HG03558 (cell line): ENCODE measurements around the gene KRI1.
"Not testable (repeated sequence)": the region's sequence is repeated elsewhere in the genome, so short reads cannot be mapped to it uniquely, and the experiment has no call there.

Experiments used
- ATAC-seq: cut with Tn5 transposase; IDR thresholded peaks from one replicate; pipeline ENCODE4 v1.9.1; 2021; ENCODE audit warnings: moderate number of reproducible peaks; ENCODE audit not compliant: unreplicated experiment; ENCODE audit errors: extremely low read depth

The KRI1 gene

DNA sequence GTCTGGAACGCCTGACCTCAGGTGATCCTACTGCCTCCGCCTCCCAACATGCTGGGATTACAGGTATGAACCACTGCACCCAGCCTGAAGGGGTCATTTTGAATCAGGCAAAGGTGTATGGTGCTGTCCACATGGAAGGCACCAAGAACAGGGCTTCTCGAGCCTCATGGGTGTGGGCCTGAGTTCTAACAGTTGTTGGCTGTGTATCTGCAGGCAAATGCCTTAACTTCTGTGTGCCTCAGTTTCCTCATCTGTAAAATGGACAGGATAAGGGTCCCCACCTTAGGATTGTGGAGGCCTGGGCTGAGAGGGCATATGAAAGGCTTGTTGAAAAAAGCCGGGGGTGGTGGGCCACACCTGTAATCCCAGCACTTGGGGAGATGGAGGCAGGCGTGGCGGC lies 12.1 kb upstream of the KRI1 start:
- no peak for ATAC-seq

- ATAC-seq, result no peak
Measured at GRCh38 chr19:10575011-10575716, 9.4 kb upstream of the KRI1 start.

DNA sequence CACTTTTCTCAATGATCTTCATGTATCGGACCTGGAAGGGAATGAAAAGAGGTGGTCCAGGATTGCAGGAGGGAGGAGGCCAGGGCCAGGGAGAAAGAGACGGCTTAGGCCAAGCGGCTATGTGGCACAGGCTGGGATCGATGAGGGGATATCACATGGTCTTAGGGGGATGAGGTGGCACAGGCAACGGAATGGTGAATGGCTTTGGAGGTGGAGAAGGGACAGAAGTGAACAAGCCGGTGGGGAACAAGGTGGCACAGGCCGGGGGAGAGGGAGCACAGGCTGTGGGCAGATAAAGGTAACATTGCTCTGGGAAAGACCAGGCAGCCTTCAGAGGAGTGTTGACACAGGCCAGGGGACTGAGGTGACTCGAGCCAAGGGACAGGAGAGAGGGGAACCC lies 8.7 kb upstream of the KRI1 start:
- ATAC-seq, result no peak

DNA sequence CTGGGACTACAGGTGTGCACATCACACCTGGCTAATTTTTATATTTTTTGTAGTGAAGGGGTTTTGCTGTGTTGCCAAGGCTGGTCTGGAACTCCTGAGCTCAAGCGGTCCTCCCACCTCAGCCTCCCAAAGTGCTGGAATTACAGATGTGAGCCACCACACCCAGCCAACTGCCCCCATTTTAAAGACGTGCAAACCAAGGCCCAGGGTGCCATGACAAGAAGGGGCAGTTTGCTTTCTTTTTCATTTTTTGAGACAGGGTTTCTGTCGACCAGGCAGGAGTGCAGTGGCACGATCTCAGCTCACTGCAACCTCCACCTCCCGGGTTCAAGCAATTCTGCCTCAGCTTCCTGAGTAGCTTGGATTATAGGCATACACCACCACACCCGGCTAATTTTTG lies 8.0 kb upstream of the KRI1 start:
- ATAC-seq, result not testable (repeated sequence)

DNA sequence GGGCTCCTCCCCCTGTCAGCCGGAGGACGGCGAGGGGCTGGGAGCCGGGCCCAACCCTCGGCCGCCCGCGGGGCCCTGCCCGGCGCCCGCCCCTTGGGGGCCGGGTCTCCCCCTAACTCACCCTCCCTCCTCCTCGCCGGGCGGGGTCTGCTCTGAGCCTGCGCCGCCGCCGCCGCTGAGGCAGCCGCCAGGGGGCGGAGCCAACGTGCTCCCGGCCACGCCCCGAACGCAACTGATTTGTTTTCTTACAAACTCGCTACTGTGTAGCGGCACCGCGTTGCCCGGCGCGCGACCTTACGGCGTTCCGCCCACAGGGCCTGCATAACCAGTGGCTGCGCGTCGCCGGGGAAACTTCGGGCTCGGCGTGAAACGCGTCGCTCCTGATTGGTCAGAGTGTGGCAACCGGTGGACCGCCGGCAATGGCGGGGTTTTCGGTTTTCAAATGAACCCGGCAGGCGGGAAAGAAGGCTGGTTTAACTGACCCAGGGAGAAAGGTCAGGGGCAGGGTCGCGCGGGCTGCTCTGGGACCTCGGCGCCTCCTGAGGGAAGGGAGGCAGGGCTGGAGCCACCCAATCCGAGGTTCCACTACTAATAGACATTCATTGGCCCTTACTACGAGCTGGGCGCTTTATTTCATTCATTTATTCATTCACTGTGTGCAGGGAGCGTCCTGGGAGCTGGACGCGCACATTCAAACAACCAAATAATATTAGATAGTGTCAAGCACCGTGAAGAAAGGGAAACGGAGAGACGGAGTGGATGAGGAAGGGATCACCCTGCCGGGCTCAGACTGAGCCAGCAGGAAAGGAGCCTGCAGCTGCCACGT lies 3.2 kb upstream of the KRI1 start, which contains the start of gene CDKN2D:
CDKN2D (minus strand) TSS at position 154 of the 826 bp plus-strand sequence. CDS start 326 bp downstream, outside the sequence.
- peak; percentile 40 for ATAC-seq

GRCh38 chr19:10568062-10568825 lies 2.4 kb upstream of the KRI1 start:
- ATAC-seq, result peak; percentile 1

DNA sequence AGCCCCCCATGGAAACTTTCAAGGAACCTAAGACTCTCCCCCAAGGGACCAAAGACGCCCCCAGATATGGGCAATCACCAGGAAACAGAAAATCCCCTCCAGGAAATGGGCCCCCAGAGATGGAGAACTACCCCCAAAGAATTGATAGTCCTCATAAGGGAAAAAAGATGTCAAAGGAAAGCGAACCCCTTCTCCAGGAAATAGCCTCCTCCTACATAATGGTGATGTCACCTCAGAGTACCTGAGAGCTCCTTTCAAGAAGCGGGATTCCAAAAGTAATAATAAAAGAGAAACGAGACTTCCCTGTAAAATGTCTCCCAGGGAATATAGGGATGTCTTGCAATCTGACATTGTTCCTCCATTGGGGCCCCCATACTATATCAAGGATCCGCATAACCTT lies 1.8 kb upstream of the KRI1 start:
- ATAC-seq, result no peak

GRCh38 chr19:10566658-10567410 lies 1.0 kb upstream of the KRI1 start:
- ATAC-seq, result no peak

GRCh38 chr19:10566408-10566657 lies 523 bp upstream of the KRI1 start:
- ATAC-seq, result no peak

GRCh38 chr19:10565028-10565566 lies 713 bp downstream of the KRI1 start:
- ATAC-seq, result no peak

- no peak for ATAC-seq
Measured at GRCh38 chr19:10562609-10563008, 3.2 kb downstream of the KRI1 start.

DNA sequence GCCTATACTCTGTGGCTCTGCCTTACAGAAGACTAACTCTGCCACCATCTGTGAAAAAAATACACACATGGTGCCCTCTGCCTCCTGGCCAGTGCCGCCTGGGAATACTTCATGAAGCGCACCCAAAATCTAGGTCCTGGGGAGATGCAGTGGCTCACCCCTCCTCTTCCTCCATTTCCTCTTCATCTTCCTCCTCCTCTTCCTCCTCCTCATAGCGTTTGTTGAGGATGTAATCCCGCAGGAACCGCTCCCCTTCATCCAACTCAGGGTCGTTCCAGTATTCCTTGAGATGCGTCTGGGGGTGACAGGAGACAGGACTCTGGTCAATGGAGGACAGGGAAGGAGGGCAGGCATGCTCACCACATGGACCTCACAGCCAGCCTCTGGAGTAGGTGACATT lies 5.7 kb downstream of the KRI1 start:
- no peak for ATAC-seq

DNA sequence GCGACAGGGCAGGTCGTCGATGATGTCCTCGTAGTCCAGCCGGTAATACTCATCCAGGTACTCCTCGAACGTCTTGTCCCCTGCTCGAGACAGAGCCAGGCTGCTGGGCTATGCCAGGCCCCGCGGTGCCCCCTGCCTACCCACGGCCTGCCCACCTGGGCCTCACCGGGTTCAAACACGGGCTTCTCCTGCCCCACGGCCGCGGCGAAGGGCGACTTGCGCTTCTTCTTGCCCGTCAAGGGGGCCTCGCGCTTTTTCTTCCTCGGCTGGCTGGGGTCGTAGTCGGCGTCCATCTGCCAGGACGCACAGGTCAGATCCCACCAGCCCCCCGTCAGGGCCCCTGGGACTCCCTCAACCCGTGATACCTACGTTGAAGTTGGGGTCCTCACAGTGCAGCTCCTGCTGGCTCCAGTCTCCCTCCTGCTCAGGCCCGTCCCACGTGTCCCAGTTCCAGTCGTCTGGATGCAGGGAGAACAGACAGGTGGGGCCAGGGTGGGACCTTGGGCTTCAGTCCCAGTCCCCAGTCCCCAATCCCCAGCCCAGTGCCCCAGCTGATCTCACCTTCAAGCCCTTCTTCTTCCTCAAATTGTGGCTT lies 8.1 kb downstream of the KRI1 start:
- ATAC-seq, result no peak

- ATAC-seq, result no peak
Measured at GRCh38 chr19:10555610-10555973, 10.2 kb downstream of the KRI1 start.

DNA sequence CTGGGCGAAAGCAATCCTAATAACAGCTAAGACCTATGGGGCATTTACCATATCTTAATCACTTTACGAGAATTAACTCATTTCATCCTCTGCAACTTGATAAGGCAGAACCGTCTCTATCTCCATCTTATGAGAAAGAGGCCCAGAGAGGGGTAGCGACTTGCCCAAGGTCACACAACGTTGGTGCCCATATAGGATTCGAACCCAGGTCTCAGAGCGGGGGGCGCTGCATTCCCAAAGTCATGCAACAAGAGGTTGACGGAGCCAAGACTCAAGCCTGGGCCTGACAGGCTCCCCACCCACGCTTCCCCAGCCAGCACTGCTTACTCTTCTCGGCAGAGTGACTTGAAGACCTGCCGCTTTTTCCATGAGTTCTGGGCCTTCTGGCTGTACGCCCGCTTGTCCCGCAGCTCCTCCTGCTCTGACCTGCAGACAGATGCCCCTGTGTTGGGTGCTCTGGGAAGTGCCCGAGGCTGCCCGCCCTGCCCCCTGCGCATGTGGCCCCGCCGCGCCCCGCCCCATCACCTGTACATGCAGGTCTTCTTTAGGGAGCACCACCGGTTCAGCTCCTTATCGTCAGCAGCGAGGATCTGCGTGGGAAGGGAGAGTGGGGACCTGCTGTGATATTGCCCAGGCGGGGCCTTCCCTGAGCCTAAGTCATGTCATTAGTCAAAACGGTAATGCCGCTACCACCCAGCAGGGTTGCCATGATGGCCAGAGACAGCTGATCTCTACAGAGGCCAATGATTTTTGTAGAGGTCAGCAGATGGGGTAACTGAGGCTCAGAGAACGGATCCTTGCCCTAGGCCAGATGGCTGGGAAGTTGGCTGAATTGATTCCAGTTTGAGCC lies 10.8 kb downstream of the KRI1 start:
- no peak for ATAC-seq

- ATAC-seq, result no peak
Measured at GRCh38 chr19:10553943-10554381, 11.8 kb downstream of the KRI1 start.

GRCh38 chr19:10553087-10553667 lies 12.6 kb downstream of the KRI1 start:
- ATAC-seq, result no peak

DNA sequence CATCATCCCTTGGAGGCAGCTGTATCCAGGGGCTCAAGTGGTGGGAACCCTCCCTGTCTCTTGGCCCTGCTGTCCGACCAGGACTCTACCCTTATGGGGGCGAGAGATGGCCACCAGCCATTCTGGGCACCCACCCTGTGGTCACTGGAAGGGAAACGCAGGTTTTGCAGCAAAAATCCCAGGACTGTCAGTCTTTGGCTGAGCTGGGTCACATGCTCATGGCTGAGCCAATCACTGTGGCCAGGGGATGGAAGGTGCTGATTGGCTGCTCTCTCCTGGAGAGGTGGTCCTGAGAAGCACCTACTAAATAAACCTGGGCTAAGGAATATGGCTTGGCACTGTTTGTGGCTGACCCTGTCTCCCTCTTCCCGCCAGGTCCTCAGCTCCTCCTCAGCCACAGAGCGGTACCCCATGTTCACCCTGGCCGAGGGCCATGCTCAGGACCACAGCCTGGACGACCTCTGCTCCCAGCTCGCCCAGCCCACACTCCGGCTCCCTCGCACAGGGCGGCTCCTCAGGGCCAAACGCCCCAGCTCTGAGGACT lies 13.2 kb downstream of the KRI1 start:
- ATAC-seq, result no peak
